GM12878 (cell line): ENCODE results near the gene RASSF4. TPM values are rescaled to one million over a fixed set of nuclear protein-coding genes. Genes with fewer than 3 reads are reported as not detected.

Source experiments
- ATAC-seq: fragments of 200-7000 bp; cut with Tn5 transposase; 3 replicates; pipeline ENCODE4 v1.9.1; 2020; ENCODE audit warnings: mild to moderate bottlenecking, moderate library complexity
- BruUV-seq: library from RNA; stranded (reverse); fragments of 400-500 nt; replicated peaks from 2 replicates; lab custom pipeline; 2021; lab: Mats Ljungman, UMichigan
- CTCF ChIA-PET: fragments of 300-600 bp; sonication (Branson Sonifier 250); formaldehyde crosslinking; extraction: SDS; loops from one replicate; lab custom pipeline; 2021; ENCODE audit warnings: inconsistent platforms; lab: Yijun Ruan, JAX
- POLR2A ChIA-PET: fragments of 350-600 bp; formaldehyde crosslinking; extraction: SDS; loops from one replicate; lab custom pipeline; 2021; ENCODE audit warnings: inconsistent platforms; lab: Charles Lee
- RAD21 ChIA-PET: fragments of 300-600 bp; sonication (Branson Sonifier 250); formaldehyde crosslinking; loops from one replicate; lab custom pipeline; 2023; ENCODE audit warnings: antibody characterized with exemption; ENCODE audit not compliant: unreplicated experiment; lab: Charles Lee
- SMC1A ChIA-PET: fragments of 300-600 bp; sonication (Branson Sonifier 250); formaldehyde crosslinking; loops from one replicate; lab custom pipeline; 2023; ENCODE audit not compliant: unreplicated experiment, uncharacterized antibody; lab: Charles Lee
- DNase-seq: peaks from one replicate; pipeline ENCODE4 v3.0.0-alpha.2; 2011; ENCODE audit warnings: low read depth, low spot score
- FAIRE-seq: peaks from 3 replicates; lab custom pipeline; 2011; peaks lifted over from hg19 to GRCh38; lab: Jason Lieb, UNC
- H2AFZ ChIP-seq: 2 replicates; pipeline ENCODE4 v1.6.0; 2011; ENCODE audit warnings: low read depth, low read length, control low read depth; ENCODE audit not compliant: control insufficient read depth
- H3K27ac ChIP-seq: 2 replicates; pipeline ENCODE4 v1.5.1; 2011; ENCODE audit warnings: control low read depth; ENCODE audit not compliant: control insufficient read depth, insufficient read depth
- H3K27me3 ChIP-seq, 2 experiments: replicated peaks in 1 of 2; 2 replicates each; pipeline versions ENCODE4 v1.6.0 to v1.6.1; 2011; ENCODE audit warnings: low read length in 1 of 2; ENCODE audit not compliant: control insufficient read depth in 2 of 2, insufficient read depth in 2 of 2
- H3K36me3 ChIP-seq, 2 experiments: 2 replicates each; pipeline ENCODE4 v1.5.1; 2011; ENCODE audit warnings: low read length in 1 of 2; ENCODE audit not compliant: control insufficient read depth in 2 of 2, insufficient read depth in 2 of 2
- H3K4me1 ChIP-seq: 2 replicates; pipeline ENCODE4 v1.6.1; 2011; ENCODE audit warnings: mild to moderate bottlenecking, low read length, moderate library complexity, mixed read lengths; ENCODE audit not compliant: control insufficient read depth, insufficient read depth
- H3K4me2 ChIP-seq: 2 replicates; pipeline ENCODE4 v1.6.0; 2011; ENCODE audit warnings: control low read depth; ENCODE audit not compliant: control insufficient read depth, insufficient read depth
- H3K4me3 ChIP-seq: fragments of 200-600 bp; sonication (generic); 2 replicates; pipeline ENCODE4 v1.5.1; 2016
- H3K79me2 ChIP-seq: 2 replicates; pipeline ENCODE4 v1.6.0; 2011; ENCODE audit warnings: low read length; ENCODE audit not compliant: control insufficient read depth, insufficient read depth
- H3K9ac ChIP-seq: 2 replicates; pipeline ENCODE4 v1.8.0; 2011; ENCODE audit warnings: low read length, control low read depth, mixed read lengths; ENCODE audit not compliant: control insufficient read depth, insufficient read depth
- H3K9me3 ChIP-seq: replicated peaks from 3 replicates; pipeline ENCODE4 v1.5.1; 2011; ENCODE audit warnings: mild to moderate bottlenecking, low read length; ENCODE audit not compliant: control insufficient read depth, insufficient read depth
- H4K20me1 ChIP-seq: 2 replicates; pipeline ENCODE4 v1.6.0; 2011; ENCODE audit not compliant: control insufficient read depth, insufficient read depth
- IRF3 ChIP-seq: fragments of 450-650 bp; IDR thresholded peaks from 2 replicates; pipeline ENCODE4 v1.6.1; 2014; ENCODE audit warnings: mild to moderate bottlenecking
- MTA3 ChIP-seq: IDR thresholded peaks from 2 replicates; pipeline ENCODE4 v1.6.1; 2012; ENCODE audit warnings: low read length, inconsistent platforms, borderline replicate concordance
- NFIC ChIP-seq: IDR thresholded peaks from 2 replicates; pipeline ENCODE4 v1.6.1; 2012; ENCODE audit warnings: low read depth, mild to moderate bottlenecking, inconsistent platforms, low read length, moderate library complexity
- NFYA ChIP-seq: IDR thresholded peaks from 2 replicates; pipeline ENCODE4 v1.6.1; 2011; ENCODE audit warnings: low read depth, mild to moderate bottlenecking, low read length, improper control_type of control experiment, borderline replicate concordance
- SKIL ChIP-seq: fragments of 450-650 bp; IDR thresholded peaks from 2 replicates; pipeline ENCODE4 v1.6.1; 2017; ENCODE audit warnings: mild to moderate bottlenecking, low read depth, inconsistent platforms; ENCODE audit not compliant: poor library complexity, severe bottlenecking
- WGBS: methylation state at CpG from one replicate; pipeline ENCODE4 v1.1.6; 2016; ENCODE audit warnings: low lambda C conversion rate; ENCODE audit not compliant: insufficient replicate concordance, insufficient coverage; ENCODE audit errors: missing lambda C conversion rate; 5-methylcytosine and 5-hydroxymethylcytosine counted together
- in situ Hi-C: fragments of 300-500 bp; cut with MboI; formaldehyde crosslinking; loops from 9 replicates; pipeline ENCODE4 v1.14.3; 2018; ENCODE audit warnings: mixed read lengths
- intact Hi-C: fragments of 100-400 bp; cut with micrococcal nuclease; formaldehyde crosslinking; loops from one replicate; pipeline ENCODE4 v1.14.2; 2022; ENCODE audit not compliant: unreplicated experiment
- polyA plus RNA-seq, 11 experiments: library from polyadenylated mRNA; depleted of rRNA in 4 of 11; unstranded in 6 of 11; stranded (reverse) in 5 of 11; fragments of >200 nt; fragmentation: Nextera tagmentation in 4 of 11; fragmentation: Illumina TruSeq in 1 of 11; extraction: Ambion mirVana in 4 of 11; extraction: Trizol in 1 of 11; gene quantifications; 1 replicate in 1 of 11; 2 replicates in 10 of 11; pipeline versions ENCODE4 v1.2.1 to v1.2.3, GENCODE V29; 2011 to 2016; ENCODE audit warnings: inconsistent platforms in 2 of 11, missing spikeins in 2 of 11, low read depth in 1 of 11
- total RNA-seq, 4 experiments: library from RNA; depleted of rRNA in 3 of 4; stranded (reverse); fragments of >200 nt in 3 of 4; fragmentation: Illumina TruSeq in 1 of 4; extraction: Trizol in 1 of 4; gene quantifications; 2 replicates each; pipeline versions ENCODE4 v1.2.1 to v1.2.3, GENCODE V29; 2013 to 2021

Gene RASSF4
- total and polyA plus RNA-seq, 10 of the 15 experiments (the other 5 are each of a cell fraction or from before 2014, with no cell fraction given): 3.7 to 71.1 (median 16.8) TPM

- WGBS: 27% methylated on average over 5 of the region's 5 CpGs
- ChIA-PET CTCF (no interaction called here), POLR2A (no interaction called here), SMC1A (interaction anchor here (1.1 kb wide), 1 partner anchor 16 kb away, joined by 3 read pairs; no protein-coding TSS in a partner anchor), RAD21 (interaction anchor here (1.2 kb wide), 1 partner anchor 19 kb away, joined by 3 read pairs; no protein-coding TSS in a partner anchor)
- no TSS peak for BruUV-seq
- no peaks in the 10 kb centered on the region; the same call in 2 of the 3 replicates for H3K9me3 ChIP-seq
- peaks cover 0 to 1% of the 10 kb centered on the region in 2 experiments; a peak in 2 of 4 replicates for H3K27me3 ChIP-seq
- H3K27ac ChIP-seq: no peak overlapping the region
- H3K4me2 ChIP-seq: no peak overlapping the region
- H3K4me1 ChIP-seq: no peaks in the 10 kb centered on the region
- H3K9ac ChIP-seq: no peak overlapping the region
- H2AFZ ChIP-seq: no peak overlapping the region
- DNase-seq: no peak
- H3K36me3 ChIP-seq: no peaks in the 10 kb centered on the region; a peak in 1 of 4 replicates
- in situ Hi-C loops (no loop called here), intact Hi-C loops (no loop called here)
- H3K79me2 ChIP-seq: no peaks in the 10 kb centered on the region
- TF ChIP-seq IRF3: no peak
- TF ChIP-seq NFIC: no peak
- TF ChIP-seq MTA3: no peak
- TF ChIP-seq SKIL: no peak
- no peak for TF ChIP-seq NFYA
- H4K20me1 ChIP-seq: no peaks in the 10 kb centered on the region
- no peak overlapping the region for H3K4me3 ChIP-seq
- no peak for FAIRE-seq
- no peak for ATAC-seq
Observed at GRCh38 chr10:44922021-44922420, 37.6 kb upstream of the RASSF4 start.
